Measurements from ENCODE around the gene PDS5A.

DNA sequence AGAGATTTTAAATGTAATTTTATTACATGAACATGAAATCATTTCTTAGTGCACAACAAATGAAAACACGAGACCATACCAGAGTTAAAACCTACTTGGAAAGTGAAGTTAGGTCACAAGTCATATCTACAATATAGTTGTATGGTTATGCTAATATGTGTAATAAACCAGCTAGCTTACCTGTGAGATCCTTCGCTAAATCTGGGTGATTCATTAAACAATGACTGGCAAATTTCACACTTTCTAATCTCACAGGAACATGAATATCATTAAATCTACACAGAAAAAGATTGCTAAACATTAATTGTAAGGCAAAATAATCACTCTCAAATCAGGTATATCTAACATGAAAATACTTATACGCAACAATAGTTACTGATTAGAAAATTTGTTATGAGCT lies 67.6 kb downstream of the PDS5A start:
- TF ChIP-seq, protein P1, sequence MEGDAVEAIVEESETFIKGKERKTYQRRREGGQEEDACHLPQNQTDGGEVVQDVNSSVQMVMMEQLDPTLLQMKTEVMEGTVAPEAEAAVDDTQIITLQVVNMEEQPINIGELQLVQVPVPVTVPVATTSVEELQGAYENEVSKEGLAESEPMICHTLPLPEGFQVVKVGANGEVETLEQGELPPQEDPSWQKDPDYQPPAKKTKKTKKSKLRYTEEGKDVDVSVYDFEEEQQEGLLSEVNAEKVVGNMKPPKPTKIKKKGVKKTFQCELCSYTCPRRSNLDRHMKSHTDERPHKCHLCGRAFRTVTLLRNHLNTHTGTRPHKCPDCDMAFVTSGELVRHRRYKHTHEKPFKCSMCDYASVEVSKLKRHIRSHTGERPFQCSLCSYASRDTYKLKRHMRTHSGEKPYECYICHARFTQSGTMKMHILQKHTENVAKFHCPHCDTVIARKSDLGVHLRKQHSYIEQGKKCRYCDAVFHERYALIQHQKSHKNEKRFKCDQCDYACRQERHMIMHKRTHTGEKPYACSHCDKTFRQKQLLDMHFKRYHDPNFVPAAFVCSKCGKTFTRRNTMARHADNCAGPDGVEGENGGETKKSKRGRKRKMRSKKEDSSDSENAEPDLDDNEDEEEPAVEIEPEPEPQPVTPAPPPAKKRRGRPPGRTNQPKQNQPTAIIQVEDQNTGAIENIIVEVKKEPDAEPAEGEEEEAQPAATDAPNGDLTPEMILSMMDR (conservative IDR thresholded peaks at IDR 0.05): no peak
- no peak for TF ChIP-seq EZH2 (IDR thresholded peaks at IDR 0.05; ENCODE audit: low read depth)

Data from PC-9 (cell line).